ENCODE results near the gene IDH1.

GRCh38 chr2:208280933-208281332 lies 26.1 kb upstream of the IDH1 start:
- no peak for TF ChIP-seq CTCF (IDR thresholded peaks at IDR 0.05)
- no peak for TF ChIP-seq EZH2 (IDR thresholded peaks at IDR 0.05; ENCODE audit: borderline replicate concordance, insufficient read depth, low read depth, low read length, poor library complexity, severe bottlenecking)

All from B cell (primary cell).